LNCaP clone FGC (cell line): Measurements from ENCODE around the gene TNS3.

Experiments
- DNase-seq: peaks from one replicate; pipeline ENCODE4 v3.0.0-alpha.2; 2011; ENCODE audit warnings: low read depth
- H3K4me3 ChIP-seq: 2 replicates; pipeline ENCODE4 v1.5.1; 2011; ENCODE audit warnings: mild to moderate bottlenecking, low read depth, low read length, control low read depth
- CTCF ChIP-seq: IDR thresholded peaks from 2 replicates; pipeline ENCODE4 v1.5.1; 2012; ENCODE audit warnings: mild to moderate bottlenecking; ENCODE audit not compliant: control insufficient read depth, insufficient read depth; ENCODE audit errors: extremely low read depth

Gene TNS3

DNA sequence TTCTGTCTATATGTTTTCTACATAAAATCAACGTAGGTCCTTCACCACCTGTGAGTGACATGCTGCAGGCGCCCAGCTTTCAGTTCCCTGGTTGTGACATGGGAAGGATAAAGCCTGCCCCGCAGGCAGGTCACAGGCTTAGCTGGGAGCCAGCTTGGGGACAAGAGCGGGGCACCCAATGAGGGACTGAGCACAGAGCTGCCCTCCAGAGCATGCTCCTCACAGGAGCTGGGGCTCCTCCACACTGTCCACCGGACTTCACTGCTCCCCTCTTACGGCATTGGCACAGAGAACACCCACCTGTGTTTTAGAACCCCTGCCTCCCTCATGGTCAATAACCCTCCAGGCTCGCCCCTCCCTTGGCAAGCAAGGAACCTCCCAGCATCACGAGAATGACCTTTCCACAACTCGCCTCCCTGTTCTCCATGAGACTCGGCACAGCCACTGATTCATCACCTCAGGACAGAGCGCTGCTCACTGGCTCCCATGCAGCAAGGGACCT, 187.1 kb downstream of the TNS3 start:
- no peak for DNase-seq
- TF ChIP-seq CTCF = no peak
- no peak overlapping the region for H3K4me3 ChIP-seq

DNA sequence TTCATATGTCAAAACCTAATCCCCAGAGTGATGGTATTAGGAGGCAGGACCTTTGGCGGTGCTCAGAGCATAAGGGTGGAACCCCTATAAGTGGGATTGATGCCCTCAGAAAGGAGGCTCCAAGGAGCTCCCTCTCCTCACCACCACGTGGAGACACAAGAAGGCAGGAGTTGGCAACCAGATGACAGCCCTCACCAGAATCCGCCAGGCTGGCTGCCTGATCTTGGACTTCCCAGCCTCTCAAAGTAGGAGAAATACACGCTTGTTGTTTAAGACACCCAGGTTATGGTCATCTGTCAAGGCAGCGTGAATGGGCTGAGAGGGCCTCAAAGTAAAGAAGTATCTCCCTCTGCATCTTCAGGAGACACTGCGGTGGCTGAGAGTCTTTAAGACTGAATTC, 187.7 kb downstream of the TNS3 start:
- no peak for TF ChIP-seq CTCF
- H3K4me3 ChIP-seq = no peak overlapping the region
- DNase-seq = no peak

DNA sequence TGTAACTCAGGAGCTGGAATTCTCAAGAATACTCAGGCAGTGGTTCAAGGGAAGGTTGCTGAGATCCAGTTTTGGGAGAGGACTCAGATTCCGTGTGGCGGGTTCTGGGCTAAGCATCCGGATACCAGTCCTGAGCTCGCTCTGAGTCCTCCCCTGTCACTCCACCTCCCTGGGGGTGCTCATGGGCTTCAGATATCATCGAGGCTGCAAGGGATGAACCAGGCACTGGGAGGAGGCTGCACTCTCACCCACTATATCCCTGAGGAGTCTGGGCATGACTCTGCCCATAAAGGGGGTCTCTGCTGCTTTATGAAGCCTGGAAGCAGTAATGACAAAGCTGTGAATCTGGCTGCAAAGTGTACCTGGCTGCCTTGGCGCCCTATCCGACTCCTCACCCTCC, 188.5 kb downstream of the TNS3 start:
- H3K4me3 ChIP-seq = no peak overlapping the region
- DNase-seq = no peak
- TF ChIP-seq CTCF = no peak

GRCh38 chr7:47392241-47392759, 189.6 kb downstream of the TNS3 start:
- DNase-seq = no peak
- H3K4me3 ChIP-seq = no peak overlapping the region
- TF ChIP-seq CTCF = peak; percentile 47

GRCh38 chr7:47391726-47392125, 190.2 kb downstream of the TNS3 start:
- TF ChIP-seq CTCF = no peak
- DNase-seq = no peak
- no peak overlapping the region for H3K4me3 ChIP-seq

DNA sequence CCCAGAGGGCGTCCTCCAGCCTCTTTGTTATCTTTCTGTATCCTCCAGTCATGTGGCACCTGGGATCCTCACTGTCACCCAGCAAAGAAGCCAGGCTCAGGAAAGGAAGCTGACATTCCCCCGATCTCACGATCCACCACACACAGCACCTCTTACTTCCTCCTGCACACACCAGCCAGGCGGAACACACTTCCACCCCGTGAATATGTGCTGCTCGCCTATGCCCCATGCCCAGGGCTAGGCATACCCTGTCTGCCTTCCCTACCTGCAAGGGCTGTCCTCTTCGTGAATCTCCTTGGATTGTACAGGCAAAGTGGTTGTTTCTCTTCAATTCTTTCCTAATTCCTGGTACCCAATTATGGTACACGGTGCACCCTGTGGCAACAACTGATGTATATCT, 191.0 kb downstream of the TNS3 start:
- DNase-seq = no peak
- no peak overlapping the region for H3K4me3 ChIP-seq
- TF ChIP-seq CTCF = no peak

DNA sequence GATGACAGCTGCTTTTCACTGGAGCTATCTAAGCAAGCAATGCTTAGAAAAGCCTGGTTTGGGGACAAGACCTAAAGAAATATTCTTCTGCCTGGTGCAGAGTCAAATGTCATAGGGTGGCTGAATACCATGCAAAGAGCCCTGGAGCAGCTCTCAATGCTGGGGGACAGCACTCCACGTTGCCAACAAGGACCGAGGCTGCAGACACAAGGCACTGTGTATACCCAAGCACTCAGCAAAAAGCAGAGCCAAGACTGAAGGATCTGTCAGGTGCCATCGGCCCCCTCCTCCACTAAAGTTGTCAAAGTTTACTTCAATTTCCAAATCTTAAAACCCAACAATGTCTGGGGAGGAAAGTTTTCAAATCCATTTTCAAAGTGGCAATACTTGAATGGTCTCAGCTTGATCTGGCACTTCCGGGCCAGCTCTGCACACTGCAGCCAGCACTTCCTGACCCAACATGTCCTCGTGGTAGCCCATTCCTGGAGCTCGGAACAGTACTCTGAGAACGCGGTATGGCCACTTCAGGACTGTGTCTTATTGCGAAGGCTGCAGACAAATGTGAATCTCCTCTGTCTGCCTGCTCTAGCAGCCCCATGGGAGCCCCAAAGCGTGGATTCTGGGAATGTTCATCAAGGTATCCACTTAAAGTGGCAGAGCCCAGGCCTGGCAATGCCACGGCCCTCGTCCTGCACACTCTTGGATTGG, 191.8 kb downstream of the TNS3 start:
- no peak overlapping the region for H3K4me3 ChIP-seq
- DNase-seq = no peak
- TF ChIP-seq CTCF = no peak
